Endothelial cell of umbilical vein (primary cell): Measurements from ENCODE around the gene MARCHF11. TPM values are rescaled to one million over a fixed set of nuclear protein-coding genes. Genes with fewer than 3 reads are reported as not detected.

Experiments
- BruUV-seq: library from RNA; stranded (reverse); fragments of 400-500 nt; replicated peaks from 2 replicates; lab custom pipeline; 2021; lab: Mats Ljungman, UMichigan
- CTCF ChIA-PET: fragments of 300-600, 350-600 bp; sonication (Branson Sonifier 250); formaldehyde crosslinking; loops from one replicate; lab custom pipeline; 2021; ENCODE audit warnings: antibody characterized with exemption, inconsistent platforms; lab: Charles Lee
- POLR2A ChIA-PET: fragments of 300-600, 350-600 bp; sonication (Branson Sonifier 250); formaldehyde crosslinking; loops from one replicate; lab custom pipeline; 2021; ENCODE audit warnings: antibody characterized with exemption, inconsistent platforms; lab: Charles Lee
- DNase-seq: peaks from one replicate; pipeline ENCODE4 v3.0.0-alpha.2; 2011; ENCODE audit warnings: low read depth, low spot score
- FAIRE-seq: peaks from 2 replicates; lab custom pipeline; 2011; peaks lifted over from hg19 to GRCh38; lab: Jason Lieb, UNC
- H2AFZ ChIP-seq: 2 replicates; pipeline ENCODE4 v1.6.0; 2012; ENCODE audit warnings: low read depth, low read length, control low read depth, inconsistent platforms
- H3K27ac ChIP-seq: 2 replicates; pipeline ENCODE4 v1.5.1; 2011; ENCODE audit warnings: low read depth, mild to moderate bottlenecking, control low read depth, low read length, moderate library complexity; ENCODE audit not compliant: insufficient read depth
- H3K27me3 ChIP-seq, 2 experiments: 2 replicates each; pipeline versions ENCODE4 v1.6.0 to v1.6.1; 2011; ENCODE audit warnings: low read length in 2 of 2, mixed read lengths in 1 of 2; ENCODE audit not compliant: control insufficient read depth in 2 of 2, insufficient read depth in 2 of 2
- H3K36me3 ChIP-seq, 2 experiments: 2 replicates in 1 of 2; 3 replicates in 1 of 2; pipeline ENCODE4 v1.5.1; 2011; ENCODE audit warnings: low read length in 2 of 2, mild to moderate bottlenecking in 1 of 2, moderate library complexity in 1 of 2; ENCODE audit not compliant: control insufficient read depth in 2 of 2, insufficient read depth in 2 of 2; ENCODE audit errors: extremely low read depth in 1 of 2
- H3K4me1 ChIP-seq: 3 replicates; pipeline ENCODE4 v1.5.1; 2011; ENCODE audit warnings: mild to moderate bottlenecking, low read length; ENCODE audit not compliant: control insufficient read depth, insufficient read depth; ENCODE audit errors: extremely low read depth
- H3K4me2 ChIP-seq: 2 replicates; pipeline ENCODE4 v1.6.1; 2011; ENCODE audit warnings: low read length, control low read depth, mixed read lengths; ENCODE audit not compliant: insufficient read depth
- H3K4me3 ChIP-seq, 3 experiments: fragments of 200-600 bp in 1 of 3; sonication (generic), shearing (Covaris generic) in 1 of 3; replicated peaks in 1 of 3; 2 replicates each; pipeline ENCODE4 v1.5.1; 2011 to 2016; ENCODE audit warnings: control low read depth in 3 of 3, low read length in 3 of 3, mild to moderate bottlenecking in 2 of 3, inconsistent platforms in 1 of 3, low read depth in 1 of 3, moderate library complexity in 1 of 3; ENCODE audit not compliant: insufficient read depth in 1 of 3
- H3K79me2 ChIP-seq: 2 replicates; pipeline ENCODE4 v1.6.0; 2012; ENCODE audit warnings: low read length, inconsistent platforms; ENCODE audit not compliant: control insufficient read depth, insufficient read depth
- H3K9ac ChIP-seq: replicated peaks from 2 replicates; pipeline ENCODE3; 2011; ENCODE audit warnings: low read length, control low read depth; ENCODE audit not compliant: insufficient read depth; ENCODE audit errors: extremely low read depth
- H3K9me1 ChIP-seq: replicated peaks from 3 replicates; pipeline ENCODE4 v1.6.0; 2011; ENCODE audit warnings: mild to moderate bottlenecking, low read length; ENCODE audit not compliant: control insufficient read depth, insufficient read depth; ENCODE audit errors: extremely low read depth
- H3K9me3 ChIP-seq: replicated peaks from 2 replicates; pipeline ENCODE4 v1.5.1; 2012; ENCODE audit warnings: low read length, inconsistent platforms; ENCODE audit not compliant: control insufficient read depth, insufficient read depth
- H4K20me1 ChIP-seq: replicated peaks from 2 replicates; pipeline ENCODE3; 2011; ENCODE audit warnings: mild to moderate bottlenecking, low read length; ENCODE audit not compliant: control insufficient read depth, insufficient read depth; ENCODE audit errors: extremely low read depth
- EZH2 ChIP-seq: IDR thresholded peaks from 2 replicates; pipeline ENCODE4 v1.6.1; 2012; ENCODE audit warnings: borderline replicate concordance, low read depth, mild to moderate bottlenecking, moderate library complexity, low read length, inconsistent platforms; ENCODE audit not compliant: severe bottlenecking
- FOS ChIP-seq: IDR thresholded peaks from 2 replicates; pipeline ENCODE4 v1.6.1; 2011; ENCODE audit warnings: mild to moderate bottlenecking, low read length, moderate library complexity, borderline replicate concordance; ENCODE audit not compliant: insufficient read depth
- GATA2 ChIP-seq: IDR thresholded peaks from 2 replicates; pipeline ENCODE4 v1.7.0; 2011; ENCODE audit warnings: low read depth, mild to moderate bottlenecking, moderate library complexity, mixed read lengths, low read length; ENCODE audit not compliant: insufficient read length, insufficient read depth
- JUN ChIP-seq: IDR thresholded peaks from 2 replicates; pipeline ENCODE4 v1.6.1; 2011; ENCODE audit warnings: borderline replicate concordance, low read depth; ENCODE audit not compliant: insufficient read length, insufficient read depth
- MYC ChIP-seq: IDR thresholded peaks from one replicate; pipeline ENCODE4 v1.6.1; 2011; ENCODE audit warnings: mild to moderate bottlenecking, low read depth, low read length
- POLR2A ChIP-seq: IDR thresholded peaks from 2 replicates; pipeline ENCODE4 v1.6.1; 2012; ENCODE audit warnings: low read depth, mild to moderate bottlenecking, control low read depth, low read length
- POLR2AphosphoS5 ChIP-seq: IDR thresholded peaks from 2 replicates; pipeline ENCODE4 v1.6.1; 2012; ENCODE audit warnings: low read depth, mild to moderate bottlenecking, control low read depth, low read length, moderate library complexity; ENCODE audit not compliant: insufficient read depth
- dilution Hi-C: fragments of 300-500 bp; cut with MboI; formaldehyde crosslinking; loops from one replicate; pipeline ENCODE4 v1.15.0; 2019; ENCODE audit warnings: low sequenced_read_pairs; ENCODE audit not compliant: extremely low pct_ligation_motif_present
- intact Hi-C: fragments of 100-400 bp; cut with micrococcal nuclease; formaldehyde crosslinking; loops from one replicate; pipeline ENCODE4 v1.10.0; 2022
- polyA plus RNA-seq, 4 experiments: library from polyadenylated mRNA; depleted of rRNA in 3 of 4; stranded (reverse) in 3 of 4; unstranded in 1 of 4; fragments of >200 nt; gene quantifications; 2 replicates each; pipeline versions ENCODE4 v1.2.1 to v1.2.3, GENCODE V29; 2011 to 2012; ENCODE audit warnings: missing spikeins in 1 of 4
- total RNA-seq: library from RNA; stranded (reverse); gene quantifications from 2 replicates; pipeline ENCODE4 v1.2.3, GENCODE V29; 2021
- TF ChIP-seq, protein P1 (sequence below): IDR thresholded peaks from 2 replicates; pipeline ENCODE4 v1.6.1; 2011; ENCODE audit not compliant: insufficient read depth, insufficient read length
- TF ChIP-seq, protein P2 (sequence below), 2 donors: IDR thresholded peaks; 1 replicate in 1 of 2; 2 replicates in 1 of 2; pipeline ENCODE4 v1.5.1; 2011; ENCODE audit warnings: low read length in 2 of 2, mild to moderate bottlenecking in 2 of 2, moderate library complexity in 2 of 2, control low read depth in 1 of 2, inconsistent platforms in 1 of 2, low read depth in 1 of 2; ENCODE audit not compliant: insufficient read depth in 1 of 2; ENCODE audit errors: extremely low read depth in 1 of 2

MARCHF11 gene
- total and polyA plus RNA-seq, 2 donors (not counting 3 experiments of a cell fraction or from before 2014, with no cell fraction given): not detected

DNA sequence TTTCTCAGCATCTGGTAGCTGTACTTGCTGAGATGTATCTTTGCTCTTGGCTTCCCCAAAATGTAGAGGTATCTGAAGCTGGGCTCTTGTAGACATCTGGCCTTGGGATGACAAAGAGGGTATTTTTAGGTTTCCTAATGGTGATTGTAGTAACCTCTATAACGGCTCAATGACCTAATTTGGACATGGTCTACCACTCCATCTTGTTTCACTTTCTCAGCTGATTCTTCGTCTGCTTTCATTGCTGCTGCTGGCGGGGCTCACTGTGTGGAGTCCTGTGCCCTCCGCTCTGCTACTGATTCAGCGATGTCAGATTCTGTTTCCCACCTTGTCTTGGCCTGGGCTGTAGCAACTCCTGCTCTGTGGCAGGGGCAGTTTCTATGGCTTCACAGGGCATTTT lies 12.7 kb upstream of the MARCHF11 start:
- no peak for DNase-seq
- no peak overlapping the region for H2AFZ ChIP-seq
- no peaks in the 10 kb centered on the region for H3K4me1 ChIP-seq
- FAIRE-seq: no peak
- H3K9me1 ChIP-seq: no peaks in the 10 kb centered on the region
- intact Hi-C loops: no loop called here
- ChIA-PET POLR2A (no interaction called here), CTCF (no interaction called here)
- H4K20me1 ChIP-seq: no peaks in the 10 kb centered on the region
- no peak for TF ChIP-seq POLR2A
- no peak for TF ChIP-seq EZH2
- TF ChIP-seq POLR2AphosphoS5: no peak
- TF ChIP-seq MYC: no peak
- TF ChIP-seq, protein P1, sequence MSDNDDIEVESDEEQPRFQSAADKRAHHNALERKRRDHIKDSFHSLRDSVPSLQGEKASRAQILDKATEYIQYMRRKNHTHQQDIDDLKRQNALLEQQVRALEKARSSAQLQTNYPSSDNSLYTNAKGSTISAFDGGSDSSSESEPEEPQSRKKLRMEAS: no peak
- TF ChIP-seq GATA2: no peak
- TF ChIP-seq FOS: no peak
- TF ChIP-seq, protein P2, sequence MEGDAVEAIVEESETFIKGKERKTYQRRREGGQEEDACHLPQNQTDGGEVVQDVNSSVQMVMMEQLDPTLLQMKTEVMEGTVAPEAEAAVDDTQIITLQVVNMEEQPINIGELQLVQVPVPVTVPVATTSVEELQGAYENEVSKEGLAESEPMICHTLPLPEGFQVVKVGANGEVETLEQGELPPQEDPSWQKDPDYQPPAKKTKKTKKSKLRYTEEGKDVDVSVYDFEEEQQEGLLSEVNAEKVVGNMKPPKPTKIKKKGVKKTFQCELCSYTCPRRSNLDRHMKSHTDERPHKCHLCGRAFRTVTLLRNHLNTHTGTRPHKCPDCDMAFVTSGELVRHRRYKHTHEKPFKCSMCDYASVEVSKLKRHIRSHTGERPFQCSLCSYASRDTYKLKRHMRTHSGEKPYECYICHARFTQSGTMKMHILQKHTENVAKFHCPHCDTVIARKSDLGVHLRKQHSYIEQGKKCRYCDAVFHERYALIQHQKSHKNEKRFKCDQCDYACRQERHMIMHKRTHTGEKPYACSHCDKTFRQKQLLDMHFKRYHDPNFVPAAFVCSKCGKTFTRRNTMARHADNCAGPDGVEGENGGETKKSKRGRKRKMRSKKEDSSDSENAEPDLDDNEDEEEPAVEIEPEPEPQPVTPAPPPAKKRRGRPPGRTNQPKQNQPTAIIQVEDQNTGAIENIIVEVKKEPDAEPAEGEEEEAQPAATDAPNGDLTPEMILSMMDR (IDR thresholded peaks at IDR 0.05; ENCODE audit: extremely low read depth in 1 of 2, insufficient read depth in 1 of 2, low read depth in 1 of 2, low read length in 2 of 2): no peak
- TF ChIP-seq JUN: no peak
- no peaks in the 10 kb centered on the region for H3K36me3 ChIP-seq
- no peak overlapping the region for H3K4me3 ChIP-seq
- no peaks in the 10 kb centered on the region for H3K9me3 ChIP-seq
- H3K27me3 ChIP-seq: no peaks in the 10 kb centered on the region
- H3K79me2 ChIP-seq: no peaks in the 10 kb centered on the region
- BruUV-seq: no TSS peak
- dilution Hi-C loops: no loop called here
- H3K27ac ChIP-seq: no peak overlapping the region
- no peak overlapping the region for H3K9ac ChIP-seq
- H3K4me2 ChIP-seq: no peak overlapping the region
